Vagina (tissue), 2 donors: ENCODE results near the gene TENT5C.

Source experiments
- CTCF ChIP-seq, 3 experiments: fragments of 450-650 bp in 2 of 3; fragments of 200-600 bp in 1 of 3; sonication (generic) in 1 of 3; IDR thresholded peaks; one replicate each; pipeline ENCODE4 v1.5.1; 2017 to 2019; ENCODE audit warnings: antibody characterized with exemption in 3 of 3, mild to moderate bottlenecking in 2 of 3, moderate library complexity in 2 of 3
- POLR2A ChIP-seq, 2 donors: fragments of 450-650 bp; IDR thresholded peaks; one replicate each; pipeline ENCODE4 v1.6.1; 2017; ENCODE audit warnings: antibody characterized with exemption in 2 of 2, mild to moderate bottlenecking in 2 of 2, moderate library complexity in 2 of 2
- POLR2AphosphoS5 ChIP-seq, 2 donors: sonication (generic); formaldehyde crosslinking; IDR thresholded peaks; one replicate each; pipeline ENCODE4 v1.9.0; 2017; ENCODE audit warnings: antibody characterized with exemption in 2 of 2, mild to moderate bottlenecking in 2 of 2, low read depth in 1 of 2; ENCODE audit not compliant: insufficient read depth in 1 of 2

- TF ChIP-seq CTCF (IDR thresholded peaks at IDR 0.05) (no peak), POLR2AphosphoS5 (IDR thresholded peaks at IDR 0.05; ENCODE audit: insufficient read depth in 1 of 2, low read depth in 1 of 2) (no peak), POLR2A (IDR thresholded peaks at IDR 0.05) (no peak)
Observed at GRCh38 chr1:117651616-117652015, 45.8 kb downstream of the TENT5C start.
